HG02610 (cell line): ENCODE measurements around the gene PRKG1.
"Not testable (repeated sequence)": the region's sequence is repeated elsewhere in the genome, so short reads cannot be mapped to it uniquely, and the experiment has no call there.

Experiments used
- ATAC-seq: cut with Tn5 transposase; IDR thresholded peaks from one replicate; pipeline ENCODE4 v1.9.1; 2021; ENCODE audit warnings: mild to moderate bottlenecking, moderate library complexity; ENCODE audit not compliant: unreplicated experiment

Gene PRKG1

DNA sequence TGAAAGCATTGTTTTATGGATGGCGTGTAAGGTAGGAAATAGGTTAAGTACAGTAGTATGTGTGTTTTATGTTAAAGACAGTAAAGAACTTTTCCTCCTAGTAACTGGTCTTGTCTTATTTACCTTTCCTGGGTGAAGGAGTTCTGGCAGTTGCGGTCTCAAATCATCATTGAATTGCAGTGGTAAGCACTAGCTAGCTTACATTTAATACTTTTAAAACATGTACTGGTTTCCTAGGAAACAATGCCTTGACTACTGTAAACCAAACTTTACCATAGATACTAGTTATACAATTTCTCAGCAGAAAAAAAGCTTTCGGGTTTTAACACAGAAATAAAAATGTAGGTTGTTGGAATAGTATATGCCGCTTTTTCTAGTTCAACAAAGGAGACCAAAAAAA lies 37.7 kb downstream of the PRKG1 start:
- no peak for ATAC-seq

DNA sequence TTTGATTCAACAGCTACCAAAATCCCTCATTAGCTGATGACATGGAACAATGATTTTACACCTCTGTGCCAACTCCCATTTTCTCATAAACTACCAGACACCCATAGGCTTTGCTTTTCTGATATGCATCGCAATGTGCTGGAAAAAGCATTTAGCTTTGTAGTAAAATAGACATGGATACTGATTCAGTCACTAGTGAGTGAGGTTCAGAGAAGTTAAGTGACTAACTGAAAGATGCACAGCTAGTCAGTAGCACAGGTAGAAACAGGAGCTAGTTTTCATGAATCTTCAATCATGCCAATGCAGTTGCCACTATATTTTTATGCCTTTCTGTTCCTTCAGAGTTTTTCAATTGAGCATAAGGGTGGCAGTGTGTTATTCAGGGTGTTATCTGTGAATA lies 38.7 kb downstream of the PRKG1 start:
- no peak for ATAC-seq

DNA sequence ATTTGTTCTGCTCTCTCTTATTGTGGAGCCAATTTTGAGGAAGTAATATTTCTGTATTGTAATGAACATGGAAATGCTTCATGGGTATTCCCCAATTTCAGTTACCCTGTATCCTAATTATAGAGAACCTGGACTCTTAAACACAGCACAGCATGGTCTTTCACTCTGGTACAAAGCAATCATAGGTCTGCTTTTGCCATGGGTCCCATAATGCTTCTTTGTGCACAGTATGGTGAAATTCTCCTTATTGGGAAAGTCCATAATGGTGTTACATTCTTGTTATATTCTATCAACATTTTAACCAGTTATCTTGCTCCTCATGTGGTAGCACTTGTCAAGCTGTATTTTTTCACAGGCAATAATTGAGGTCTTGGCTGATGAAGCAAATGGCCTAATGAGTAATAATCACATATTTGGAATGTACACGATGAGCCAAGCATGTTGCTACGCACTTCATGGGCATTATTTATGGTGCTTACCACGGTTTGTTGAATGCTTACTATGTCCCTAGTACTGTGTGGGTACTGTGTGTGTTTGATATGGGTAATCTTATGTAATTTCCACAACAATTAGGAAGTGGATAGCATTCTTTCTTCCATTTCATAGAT lies 42.9 kb downstream of the PRKG1 start:
- ATAC-seq, result no peak

DNA sequence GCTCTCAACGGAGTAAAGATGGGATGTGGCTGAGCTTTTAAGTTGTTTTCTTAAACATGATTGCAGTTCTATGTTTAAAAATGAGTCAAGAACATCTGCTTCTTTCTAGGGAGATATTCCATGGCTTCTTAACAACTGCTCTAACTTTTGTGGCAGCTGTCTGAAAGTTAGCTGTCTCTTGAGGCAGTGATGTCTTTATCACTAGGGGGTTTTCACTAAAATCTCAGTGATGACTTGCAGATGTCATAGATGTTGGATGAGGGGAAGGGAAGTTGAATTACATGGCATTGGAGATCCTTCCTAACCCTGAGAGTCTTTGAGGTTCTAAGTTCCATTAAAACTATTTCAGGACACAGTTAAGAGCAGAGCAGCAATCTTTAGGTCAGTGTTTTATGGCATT lies 43.5 kb downstream of the PRKG1 start:
- ATAC-seq, result no peak

DNA sequence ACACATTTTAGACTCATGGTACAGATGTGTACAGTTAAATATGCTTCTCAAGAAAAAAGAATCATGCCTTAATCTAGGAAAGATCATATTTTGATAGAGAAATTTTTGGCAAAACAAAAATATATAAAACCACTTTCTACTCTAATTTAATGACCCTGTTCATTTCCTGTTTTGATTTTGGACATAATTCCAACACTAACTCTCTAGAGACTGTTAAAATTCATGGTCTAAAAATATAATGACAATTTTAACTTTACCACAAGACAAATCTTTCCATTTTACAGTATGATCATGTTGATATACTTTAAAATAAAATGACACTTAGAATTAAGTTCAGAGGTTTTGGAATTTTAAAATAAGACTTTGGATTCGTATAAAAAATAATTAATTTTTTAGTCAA lies 45.2 kb downstream of the PRKG1 start:
- ATAC-seq, result no peak

DNA sequence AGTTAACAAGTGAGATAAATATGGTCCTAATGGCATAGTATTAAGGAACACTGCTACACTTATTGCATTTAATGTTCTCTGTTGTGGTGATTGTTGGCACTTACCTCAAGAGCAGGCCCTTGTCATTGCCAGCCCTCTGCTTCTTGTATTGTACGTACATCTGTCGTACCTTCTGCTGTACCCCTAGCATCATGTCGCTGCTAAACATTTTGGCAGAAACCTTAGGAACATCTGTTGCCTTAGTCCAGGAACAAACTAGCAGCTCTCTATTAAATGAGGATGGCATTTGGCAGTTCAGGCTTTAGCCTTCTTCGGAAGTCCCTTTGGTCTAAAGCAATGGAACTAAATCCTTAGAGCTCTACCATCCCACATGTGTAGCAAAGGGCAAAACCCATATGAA lies 47.6 kb downstream of the PRKG1 start:
- no peak for ATAC-seq

DNA sequence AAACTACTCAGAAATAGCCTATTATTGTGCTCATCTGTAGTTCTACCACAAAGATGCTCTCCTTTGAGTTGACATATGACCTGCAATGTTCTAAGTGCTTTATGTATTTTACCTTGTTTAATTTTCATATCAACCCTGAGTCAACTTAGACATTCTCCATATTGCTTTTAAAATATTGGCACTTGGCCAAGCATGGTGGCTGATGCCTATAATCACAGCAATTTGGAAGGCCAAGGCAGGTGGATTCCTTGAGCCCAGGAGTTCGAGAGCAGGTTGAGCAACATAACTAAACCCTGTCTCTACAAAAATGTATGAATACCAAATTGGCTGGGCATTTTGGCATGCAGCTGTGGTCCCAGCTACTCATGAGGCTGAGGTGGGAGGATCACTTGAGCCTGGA lies 50.6 kb downstream of the PRKG1 start:
- no peak for ATAC-seq

DNA sequence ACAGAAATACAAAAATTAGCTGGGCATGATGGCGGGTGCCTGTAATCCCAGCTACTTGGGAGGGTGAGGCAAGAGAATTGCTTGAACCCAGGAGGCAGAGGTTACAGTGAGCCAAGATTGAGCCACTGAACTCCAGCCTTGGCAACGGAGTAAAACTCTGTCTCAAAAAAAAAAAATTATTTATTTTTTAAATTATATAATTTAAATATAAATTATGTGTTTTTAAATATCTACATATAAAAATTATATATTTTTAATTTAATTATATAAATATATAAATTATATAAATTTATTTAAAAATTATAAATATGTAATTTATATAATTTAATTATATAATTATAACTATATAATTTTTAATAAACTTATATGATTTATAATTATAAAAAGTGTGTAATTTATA lies 51.2 kb downstream of the PRKG1 start:
- ATAC-seq, result no peak

DNA sequence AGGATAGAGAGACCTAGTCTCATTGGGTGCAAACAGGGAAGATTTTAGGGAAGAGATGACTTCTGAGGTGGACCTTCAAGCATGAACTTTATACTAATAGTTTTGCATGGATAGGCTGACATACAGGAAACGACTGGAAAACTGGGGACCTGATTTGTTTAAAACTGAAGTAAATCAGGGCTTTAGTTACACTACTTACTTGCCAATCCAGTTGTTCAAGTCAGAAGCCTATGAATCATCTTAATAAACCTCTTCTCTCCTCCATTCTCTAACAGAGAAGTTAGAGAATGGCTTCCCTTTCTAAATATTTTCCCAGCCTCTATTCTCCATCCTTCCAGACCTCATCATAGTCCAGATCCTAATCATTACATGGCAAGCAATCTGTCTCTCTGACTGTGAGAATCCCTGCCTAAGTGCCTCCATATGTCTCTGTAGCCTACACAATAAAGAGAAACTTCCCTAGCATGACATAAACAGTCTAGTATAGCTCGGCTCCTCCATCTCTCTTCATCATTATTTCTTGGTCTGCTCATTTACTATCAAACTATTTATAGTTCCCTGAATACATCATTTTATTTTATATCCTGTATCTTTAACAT lies 55.8 kb downstream of the PRKG1 start:
- ATAC-seq, result no peak

DNA sequence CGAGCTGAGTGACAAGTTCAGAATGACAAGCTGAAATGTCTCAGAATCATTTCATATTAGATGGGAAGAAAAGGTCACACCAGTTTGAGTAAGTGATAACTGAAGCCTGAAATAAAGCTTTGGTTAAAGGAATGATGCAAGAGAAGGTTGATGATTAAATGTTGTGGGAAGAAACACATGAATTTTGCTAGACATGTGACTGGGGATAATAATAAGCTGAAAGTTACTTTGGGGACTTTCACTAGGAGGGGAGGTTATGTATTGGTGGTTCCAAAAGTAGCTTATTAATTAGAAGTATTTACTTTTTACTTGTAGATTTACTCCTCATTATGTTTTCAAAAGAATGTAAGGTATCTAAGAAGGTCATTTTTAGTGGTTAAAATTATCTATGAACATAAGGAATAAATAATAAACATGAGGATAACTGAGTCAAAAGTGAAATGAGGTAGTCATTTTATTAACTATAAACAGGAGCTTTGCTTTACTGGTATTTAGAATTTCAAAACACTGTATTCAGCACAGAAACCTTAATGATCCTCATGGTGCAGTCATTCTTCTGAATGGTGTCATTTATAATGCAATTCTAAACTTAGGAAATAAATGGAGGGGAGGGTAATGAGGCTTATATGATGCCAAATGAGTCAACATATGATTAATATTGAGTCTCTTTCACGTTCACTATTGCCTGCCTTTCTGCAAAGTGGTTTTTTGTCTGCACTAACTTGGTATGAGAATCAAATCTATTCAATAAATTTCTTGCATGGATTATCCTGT lies 63.7 kb downstream of the PRKG1 start:
- ATAC-seq, result no peak

DNA sequence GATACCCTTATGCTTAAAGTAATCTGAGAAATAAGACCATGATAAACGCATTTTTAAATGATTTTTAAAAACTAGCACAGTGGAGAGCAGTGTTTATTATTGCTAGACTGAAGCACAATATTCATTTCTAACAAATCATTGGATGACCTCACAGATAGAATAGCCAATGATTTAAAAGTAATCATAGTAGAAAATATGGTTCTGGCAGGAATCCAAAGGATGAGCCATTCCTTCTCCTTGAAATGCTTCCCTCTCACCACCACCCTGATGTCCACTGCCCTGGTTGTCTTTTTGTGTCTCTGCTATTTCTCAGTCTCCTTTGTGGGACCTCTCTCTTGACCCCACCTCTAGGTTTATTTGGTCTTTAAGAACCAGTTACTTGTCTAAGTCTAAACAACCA lies 64.9 kb downstream of the PRKG1 start:
- ATAC-seq, result no peak

DNA sequence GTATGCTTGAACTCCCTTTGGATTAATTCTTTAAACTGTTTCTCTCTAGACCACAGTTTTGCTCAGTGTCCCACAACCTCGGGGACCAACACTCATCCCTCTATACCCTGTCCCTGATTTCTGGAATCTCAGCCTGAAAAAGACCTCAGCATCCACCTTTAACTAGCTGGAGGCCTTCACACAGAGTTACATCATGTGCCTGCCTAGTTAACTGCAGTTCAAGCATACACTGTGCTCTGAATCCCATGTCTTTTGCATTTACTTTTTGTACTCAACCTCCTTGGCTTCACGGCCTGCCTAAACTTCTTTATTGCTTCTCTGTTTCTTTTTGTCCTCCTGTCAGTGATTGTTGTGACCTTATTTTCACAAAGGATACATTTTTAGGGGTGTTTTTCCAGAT lies 66.7 kb downstream of the PRKG1 start:
- no peak for ATAC-seq

DNA sequence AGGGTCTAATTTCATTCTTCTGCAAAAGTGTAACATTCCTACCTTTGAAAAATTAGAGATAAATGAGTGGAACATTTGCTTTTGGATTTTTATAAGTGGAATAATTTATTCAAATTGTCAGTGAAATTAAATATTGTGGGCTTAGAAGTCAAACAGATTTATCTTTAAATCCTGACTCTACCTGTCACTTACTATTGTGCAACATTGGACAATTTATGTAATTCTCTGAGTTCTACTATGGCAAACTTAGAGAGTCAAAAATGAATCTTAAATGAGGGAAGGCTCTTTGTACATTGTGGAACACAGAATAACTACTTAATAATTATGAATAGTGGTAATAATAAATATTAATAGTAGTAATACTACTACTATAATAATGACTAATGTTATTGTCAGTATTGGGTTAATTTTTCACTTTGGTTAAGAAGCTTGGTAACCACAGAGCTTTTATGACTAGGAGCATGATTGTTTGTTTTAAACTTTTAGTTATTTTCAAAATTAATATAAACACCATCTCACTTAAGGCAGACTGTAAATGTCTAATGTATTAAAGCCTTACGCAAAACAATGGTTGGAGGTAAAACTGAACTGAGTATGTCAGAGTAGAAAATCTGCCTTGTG lies 70.0 kb downstream of the PRKG1 start:
- ATAC-seq, result no peak

DNA sequence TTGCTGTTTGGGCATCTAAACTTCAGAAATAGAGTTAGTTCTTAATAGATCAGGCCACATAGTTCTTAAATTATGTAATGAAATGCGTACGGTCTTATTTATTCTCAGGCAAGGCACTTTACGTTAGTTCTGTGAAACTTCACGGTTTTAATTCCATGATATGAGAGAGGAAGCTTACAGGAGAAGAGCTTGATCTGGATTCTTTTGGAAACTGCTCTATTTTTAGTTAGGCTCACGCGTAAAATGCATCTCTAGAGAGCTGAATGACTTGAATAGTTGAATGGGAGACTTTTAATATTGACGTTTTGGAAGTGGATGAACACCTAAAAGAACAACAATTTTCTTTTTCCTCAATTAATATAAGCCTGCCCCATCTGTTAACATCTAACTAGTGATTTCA lies 71.1 kb downstream of the PRKG1 start:
- no peak for ATAC-seq

DNA sequence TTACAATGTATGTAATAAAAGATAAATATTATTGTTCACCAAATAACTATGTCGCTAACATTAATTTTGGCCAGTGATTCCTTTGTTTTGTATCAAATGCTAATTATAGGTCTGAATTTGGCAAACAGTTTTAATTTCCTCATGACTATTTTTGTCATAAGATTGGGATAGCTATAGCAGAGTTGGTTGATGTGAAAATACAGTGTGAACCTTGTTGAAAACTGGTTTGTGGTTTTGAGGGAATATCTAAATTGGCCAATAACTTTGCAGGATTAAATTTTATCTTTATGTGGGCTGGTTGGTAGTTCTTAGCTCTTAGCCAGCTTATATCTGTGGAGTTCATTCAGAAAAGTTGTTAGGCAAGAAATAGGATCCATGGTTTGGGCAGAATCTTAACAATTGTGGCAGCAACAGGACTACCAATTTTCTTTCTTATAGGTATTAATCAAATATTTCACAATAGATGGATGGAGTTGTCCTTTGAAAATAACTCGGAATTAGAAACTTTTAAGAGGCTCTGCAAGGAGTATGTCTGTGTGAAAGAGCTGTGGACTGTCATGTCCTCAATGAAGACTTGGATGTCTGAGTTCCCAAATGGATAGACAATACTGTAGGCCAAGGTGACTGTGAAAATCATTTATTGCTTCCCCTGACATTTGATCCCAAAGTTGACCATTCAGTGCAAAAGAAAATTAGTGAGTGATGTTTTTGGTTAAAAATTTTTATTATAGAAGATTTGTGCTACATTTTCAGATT lies 73.5 kb downstream of the PRKG1 start:
- no peak for ATAC-seq

DNA sequence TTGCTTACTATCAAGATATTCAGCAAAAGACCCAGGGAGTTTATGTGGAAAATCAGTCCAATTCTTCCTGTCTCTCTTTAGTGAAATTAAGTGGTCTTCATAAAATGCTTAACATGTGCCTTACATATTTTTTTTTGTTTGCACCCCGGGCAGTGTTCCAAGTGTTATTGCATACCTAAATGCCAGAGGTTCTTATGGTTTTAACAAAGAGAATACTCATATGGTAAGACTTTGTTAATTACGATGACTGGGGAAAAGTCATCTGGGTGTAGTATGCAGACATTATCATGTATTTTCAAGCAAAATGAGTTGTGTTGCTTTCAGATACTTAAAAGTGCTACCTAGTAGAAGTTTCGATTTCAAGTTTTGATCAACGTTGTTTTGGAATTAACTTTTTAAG lies 82.6 kb downstream of the PRKG1 start:
- no peak for ATAC-seq

DNA sequence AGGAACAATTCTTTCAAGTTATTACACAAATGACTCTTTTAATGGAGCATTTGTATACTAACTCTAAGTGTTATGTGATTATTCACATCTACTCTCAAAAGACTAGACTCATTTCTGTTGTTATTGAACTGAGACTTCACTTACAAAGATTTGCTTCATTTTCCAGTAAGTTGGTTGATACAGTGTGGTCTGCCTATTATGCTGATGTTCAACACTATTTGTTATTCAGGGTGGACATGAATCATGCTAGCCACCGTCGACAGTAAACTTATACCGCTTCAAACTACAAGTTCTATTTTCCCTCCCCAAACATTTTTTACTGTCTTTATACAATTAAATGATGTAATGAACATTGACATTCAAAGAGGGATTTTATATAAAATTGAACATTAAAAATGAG lies 84.5 kb downstream of the PRKG1 start:
- no peak for ATAC-seq

DNA sequence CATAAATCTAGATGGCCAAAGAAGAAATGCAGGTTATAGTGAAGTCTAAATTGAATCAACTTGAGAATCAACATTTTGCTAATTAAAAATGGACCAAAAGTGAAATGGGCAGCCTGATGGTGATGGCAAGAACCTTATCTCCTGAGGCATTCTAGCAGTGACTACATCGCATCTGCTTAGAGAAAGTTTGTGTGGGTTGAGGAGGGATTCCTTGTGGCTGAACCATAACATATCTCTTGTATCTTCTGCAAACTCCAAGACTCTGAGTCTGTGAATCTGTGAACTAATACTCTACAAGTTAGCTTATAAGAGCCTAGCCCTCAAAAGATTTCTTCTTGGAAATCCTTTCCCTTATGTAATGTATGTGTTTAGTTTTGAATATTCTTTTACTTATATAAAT lies 85.6 kb downstream of the PRKG1 start:
- ATAC-seq, result no peak

DNA sequence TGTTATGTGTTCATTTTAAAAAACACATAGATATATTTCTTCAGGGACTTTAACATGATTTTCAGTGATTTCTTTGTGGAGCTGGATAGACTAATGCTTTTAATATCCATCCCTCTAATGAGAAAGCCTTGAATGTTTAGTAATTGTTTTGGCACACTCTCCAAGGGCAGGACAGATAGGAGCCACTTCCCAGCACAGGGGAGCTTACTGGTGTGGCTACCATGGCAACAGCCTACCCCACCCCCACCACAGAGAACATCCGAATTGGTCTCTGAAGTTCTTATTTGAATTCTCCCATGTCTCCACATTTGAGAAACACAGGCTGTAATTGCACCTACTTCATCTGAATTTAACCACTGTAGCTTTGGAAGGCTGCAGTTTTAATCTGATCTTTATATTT lies 87.7 kb downstream of the PRKG1 start:
- ATAC-seq, result no peak

DNA sequence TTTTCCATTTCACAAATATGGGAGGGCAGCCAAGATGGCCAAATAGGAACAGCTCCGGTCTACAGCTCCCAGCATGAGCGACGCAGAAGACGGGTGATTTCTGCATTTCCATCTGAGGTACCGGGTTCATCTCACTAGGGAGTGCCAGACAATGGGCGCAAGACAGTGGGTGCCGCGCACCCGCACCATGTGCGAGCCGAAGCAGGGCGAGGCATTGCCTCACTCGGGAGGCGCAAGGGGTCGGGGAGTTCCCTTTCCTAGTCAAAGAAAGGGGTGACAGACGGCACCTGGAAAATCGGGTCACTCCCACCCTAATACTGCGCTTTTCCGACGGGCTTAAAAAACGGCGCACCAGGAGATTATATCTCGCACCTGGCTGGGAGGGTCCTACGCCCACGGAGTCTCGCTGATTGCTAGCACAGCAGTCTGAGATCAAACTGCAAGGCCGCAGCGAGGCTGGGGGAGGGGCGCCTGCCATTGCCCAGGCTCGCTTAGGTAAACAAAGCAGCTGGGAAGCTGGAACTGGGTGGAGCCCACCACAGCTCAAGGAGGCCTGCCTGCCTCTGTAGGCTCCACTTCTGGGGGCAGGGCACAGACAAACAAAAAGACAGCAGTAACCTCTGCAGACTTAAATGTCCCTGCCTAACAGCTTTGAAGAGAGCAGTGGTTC lies 89.2 kb downstream of the PRKG1 start:
- ATAC-seq, result not testable (repeated sequence)
